H1 (cell line): ENCODE measurements around the gene SPECC1. TPM values are rescaled to one million over a fixed set of nuclear protein-coding genes. Genes with fewer than 3 reads are reported as not detected.

Source experiments
- CTCF ChIA-PET: fragments of 300-600 bp; sonication (Branson Sonifier 250); formaldehyde crosslinking; loops from one replicate; lab custom pipeline; 2021; ENCODE audit not compliant: partially characterized antibody; lab: Charles Lee
- POLR2A ChIA-PET: fragments of 300-600 bp; sonication (Branson Sonifier 250); formaldehyde crosslinking; loops from one replicate; lab custom pipeline; 2021; ENCODE audit warnings: inconsistent platforms; ENCODE audit not compliant: partially characterized antibody; lab: Charles Lee
- DNase-seq, 2 experiments: peaks; one replicate each; pipeline versions ENCODE4 v3.0.0 to v3.0.0-alpha.2; 2010 to 2022; ENCODE audit warnings: low spot score in 2 of 2, low read depth in 1 of 2, mixed read lengths in 1 of 2
- FAIRE-seq: peaks from 2 replicates; lab custom pipeline; 2011; peaks lifted over from hg19 to GRCh38; lab: Jason Lieb, UNC
- H2AFZ ChIP-seq: 2 replicates; pipeline ENCODE4 v1.8.1; 2012; ENCODE audit warnings: low read length, inconsistent platforms
- H2AK5ac ChIP-seq: 2 replicates; pipeline ENCODE4 v1.6.1; 2013; ENCODE audit warnings: low read depth, low read length
- H2BK120ac ChIP-seq: replicated peaks from 2 replicates; pipeline ENCODE3; 2013; ENCODE audit warnings: low read depth, low read length, inconsistent platforms
- H2BK12ac ChIP-seq: 2 replicates; pipeline ENCODE4 v1.6.1; 2013; ENCODE audit warnings: low read depth, low read length
- H2BK15ac ChIP-seq: 2 replicates; pipeline ENCODE4 v1.6.1; 2013; ENCODE audit warnings: low read length
- H2BK20ac ChIP-seq: 2 replicates; pipeline ENCODE4 v1.6.1; 2013; ENCODE audit warnings: low read length
- H2BK5ac ChIP-seq: 2 replicates; pipeline ENCODE4 v1.6.1; 2013; ENCODE audit warnings: low read depth, low read length
- H3K14ac ChIP-seq: 2 replicates; pipeline ENCODE4 v1.6.1; 2013; ENCODE audit warnings: inconsistent platforms; ENCODE audit not compliant: insufficient read length
- H3K18ac ChIP-seq: 2 replicates; pipeline ENCODE4 v1.6.1; 2013; ENCODE audit warnings: low read length; ENCODE audit errors: extremely low read depth
- H3K23ac ChIP-seq: 2 replicates; pipeline ENCODE4 v1.6.1; 2013; ENCODE audit warnings: inconsistent platforms; ENCODE audit not compliant: insufficient read length
- H3K23me2 ChIP-seq: 2 replicates; pipeline ENCODE4 v1.6.1; 2013; ENCODE audit warnings: low read depth, low read length
- H3K27ac ChIP-seq: 2 replicates; pipeline ENCODE4 v1.6.1; 2011; ENCODE audit warnings: low read depth, low read length, inconsistent platforms
- H3K27me3 ChIP-seq, 4 experiments: replicated peaks in 1 of 4; 1 replicate in 1 of 4; 2 replicates in 3 of 4; pipeline versions ENCODE4 v1.6.1 to v1.8.1; 2011 to 2013; ENCODE audit warnings: low read length in 3 of 4, mild to moderate bottlenecking in 3 of 4, inconsistent platforms in 2 of 4, mixed read lengths in 2 of 4, moderate library complexity in 1 of 4; ENCODE audit not compliant: control insufficient read depth in 3 of 4, insufficient read depth in 3 of 4; ENCODE audit errors: extremely low read depth in 1 of 4
- H3K36me3 ChIP-seq, 4 experiments: 2 replicates each; pipeline versions ENCODE4 v1.6.1 to v1.8.1; 2011 to 2013; ENCODE audit warnings: mild to moderate bottlenecking in 4 of 4, low read length in 3 of 4, moderate library complexity in 2 of 4, control low read depth in 1 of 4, inconsistent platforms in 1 of 4; ENCODE audit not compliant: insufficient read depth in 4 of 4, control insufficient read depth in 2 of 4
- H3K4ac ChIP-seq: replicated peaks from 2 replicates; pipeline ENCODE3; 2013; ENCODE audit warnings: low read length, low read depth, mixed read lengths, inconsistent platforms; ENCODE audit not compliant: insufficient read length
- H3K4me1 ChIP-seq, 4 experiments: replicated peaks in 1 of 4; 1 replicate in 1 of 4; 2 replicates in 3 of 4; pipeline versions ENCODE4 v1.6.1 to v1.8.1; 2011 to 2013; ENCODE audit warnings: low read length in 3 of 4, inconsistent platforms in 2 of 4, mixed read lengths in 1 of 4; ENCODE audit not compliant: insufficient read depth in 4 of 4, control insufficient read depth in 3 of 4
- H3K4me2 ChIP-seq, 2 experiments: 2 replicates each; pipeline versions ENCODE4 v1.6.1 to v1.8.1; 2011 to 2013; ENCODE audit warnings: low read depth in 2 of 2, low read length in 2 of 2, control low read depth in 1 of 2, inconsistent platforms in 1 of 2, mild to moderate bottlenecking in 1 of 2; ENCODE audit not compliant: insufficient read depth in 1 of 2
- H3K4me3 ChIP-seq, 4 experiments: fragments of 200-600, 300-600 bp in 1 of 4; sonication (generic), shearing (Covaris generic), sonication (Bioruptor Twin) in 1 of 4; 2 replicates each; pipeline versions ENCODE4 v1.5.1 to v1.8.1; 2011 to 2016; ENCODE audit warnings: low read length in 4 of 4, low read depth in 3 of 4, control low read depth in 2 of 4, inconsistent platforms in 2 of 4, mild to moderate bottlenecking in 2 of 4, mixed read lengths in 1 of 4, moderate library complexity in 1 of 4; ENCODE audit not compliant: insufficient read depth in 2 of 4; ENCODE audit errors: extremely low read depth in 1 of 4
- H3K56ac ChIP-seq: replicated peaks from 2 replicates; pipeline ENCODE3; 2013; ENCODE audit warnings: low read depth, mild to moderate bottlenecking, mixed read lengths, low read length, inconsistent platforms; ENCODE audit not compliant: insufficient read length
- H3K79me1 ChIP-seq: 2 replicates; pipeline ENCODE4 v1.6.1; 2013; ENCODE audit warnings: low read depth, low read length, control low read depth
- H3K79me2 ChIP-seq, 2 experiments: 2 replicates each; pipeline versions ENCODE4 v1.6.1 to v1.8.1; 2012 to 2013; ENCODE audit warnings: low read length in 2 of 2, mild to moderate bottlenecking in 2 of 2, inconsistent platforms in 1 of 2; ENCODE audit not compliant: insufficient read depth in 2 of 2, control insufficient read depth in 1 of 2
- H3K9ac ChIP-seq, 4 experiments: replicated peaks in 1 of 4; 1 replicate in 1 of 4; 2 replicates in 3 of 4; pipeline versions ENCODE4 v1.6.1 to v1.8.1; 2011 to 2013; ENCODE audit warnings: low read depth in 3 of 4, low read length in 3 of 4, control low read depth in 2 of 4, mild to moderate bottlenecking in 2 of 4, moderate library complexity in 2 of 4, inconsistent platforms in 1 of 4; ENCODE audit errors: extremely low read depth in 1 of 4
- H3K9me3 ChIP-seq, 2 experiments: 2 replicates each; pipeline versions ENCODE4 v1.6.1 to v1.8.1; 2012 to 2013; ENCODE audit warnings: mild to moderate bottlenecking in 2 of 2, moderate library complexity in 2 of 2, control low read depth in 1 of 2, inconsistent platforms in 1 of 2, low read depth in 1 of 2, low read length in 1 of 2, mixed read lengths in 1 of 2; ENCODE audit not compliant: insufficient read depth in 2 of 2
- H4K20me1 ChIP-seq, 2 experiments: replicated peaks in 1 of 2; 2 replicates each; pipeline versions ENCODE3 to v1.8.1; 2011 to 2013; ENCODE audit warnings: inconsistent platforms in 2 of 2, low read length in 2 of 2, mild to moderate bottlenecking in 1 of 2; ENCODE audit not compliant: insufficient read depth in 2 of 2, control insufficient read depth in 1 of 2
- H4K5ac ChIP-seq: 2 replicates; pipeline ENCODE4 v1.6.1; 2013; ENCODE audit warnings: low read length, low read depth, mixed read lengths, inconsistent platforms; ENCODE audit not compliant: insufficient read length
- H4K8ac ChIP-seq: 2 replicates; pipeline ENCODE4 v1.8.0; 2013; ENCODE audit warnings: mild to moderate bottlenecking, moderate library complexity, low read length, inconsistent platforms; ENCODE audit not compliant: insufficient read depth; ENCODE audit errors: extremely low read depth
- H4K91ac ChIP-seq: replicated peaks from 2 replicates; pipeline ENCODE3; 2013; ENCODE audit warnings: low read length, mixed read lengths, inconsistent platforms; ENCODE audit not compliant: insufficient read length
- BACH1 ChIP-seq: IDR thresholded peaks from 2 replicates; pipeline ENCODE4 v1.6.1; 2012; ENCODE audit warnings: low read length, improper control_type of control experiment
- BCL11A ChIP-seq, 2 experiments: IDR thresholded peaks; one replicate each; pipeline ENCODE4 v1.6.1; 2011; ENCODE audit warnings: low read depth in 2 of 2, low read length in 2 of 2, mild to moderate bottlenecking in 2 of 2
- FOSL1 ChIP-seq: IDR thresholded peaks from 2 replicates; pipeline ENCODE4 v1.6.1; 2011; ENCODE audit warnings: mild to moderate bottlenecking, low read depth, low read length, moderate library complexity; ENCODE audit not compliant: insufficient read depth
- HDAC2 ChIP-seq, 2 experiments: fragments of 300-600 bp in 1 of 2; sonication (generic) in 1 of 2; IDR thresholded peaks; 2 replicates each; pipeline ENCODE4 v1.6.1; 2011 to 2012; ENCODE audit warnings: low read depth in 2 of 2, low read length in 2 of 2, mild to moderate bottlenecking in 2 of 2, moderate library complexity in 2 of 2, borderline replicate concordance in 1 of 2, inconsistent platforms in 1 of 2
- NANOG ChIP-seq: IDR thresholded peaks from 2 replicates; pipeline ENCODE4 v1.6.1; 2011; ENCODE audit warnings: low read length, low read depth, mild to moderate bottlenecking, inconsistent platforms; ENCODE audit not compliant: insufficient read depth, poor library complexity, severe bottlenecking
- POLR2A ChIP-seq, 2 experiments: IDR thresholded peaks; 1 replicate in 1 of 2; 2 replicates in 1 of 2; pipeline ENCODE4 v1.6.1; 2011; ENCODE audit warnings: low read depth in 2 of 2, low read length in 2 of 2, mild to moderate bottlenecking in 2 of 2; ENCODE audit errors: control extremely low read depth in 1 of 2
- POU5F1 ChIP-seq: IDR thresholded peaks from 2 replicates; pipeline ENCODE4 v1.6.1; 2011; ENCODE audit warnings: low read depth, mild to moderate bottlenecking, low read length, moderate library complexity
- RXRA ChIP-seq: IDR thresholded peaks from 2 replicates; pipeline ENCODE4 v1.6.1; 2011; ENCODE audit warnings: low read depth, mild to moderate bottlenecking, low read length, moderate library complexity; ENCODE audit not compliant: insufficient read depth
- WGBS, 2 experiments: shearing (Covaris generic) in 1 of 2; methylation state at CpG; one replicate each; pipeline versions ENCODE4 v1.1.6 to v1.1.7; 2013 to 2015; ENCODE audit warnings: low lambda C conversion rate in 2 of 2, mixed read lengths in 2 of 2, inconsistent platforms in 1 of 2, low coverage in 1 of 2, missing lambda C conversion rate in 1 of 2; ENCODE audit not compliant: insufficient replicate concordance in 2 of 2, insufficient coverage in 1 of 2, insufficient read length in 1 of 2; ENCODE audit errors: extremely low coverage in 1 of 2, missing lambda C conversion rate in 1 of 2; 5-methylcytosine and 5-hydroxymethylcytosine counted together
- polyA plus RNA-seq, 7 experiments: library from polyadenylated mRNA; depleted of rRNA in 3 of 7; stranded (reverse) in 5 of 7; unstranded in 2 of 7; fragments of >200 nt in 5 of 7; fragments of 200-250 nt in 2 of 7; gene quantifications; 1 replicate in 5 of 7; 2 replicates in 1 of 7; 4 replicates in 1 of 7; pipeline versions ENCODE4 v1.2.1 to v1.2.3, GENCODE V29; 2011 to 2013; ENCODE audit warnings: missing spikeins in 2 of 7, mixed read lengths in 2 of 7
- total RNA-seq: library from RNA; stranded (reverse); fragmentation: NEBNext Ultra II Directional; extraction: Animal tissue kit (Norgen Biotek cat#: 25700); gene quantifications from 2 replicates; pipeline ENCODE4 v1.2.1, GENCODE V29; 2021

The SPECC1 gene
- total and polyA plus RNA-seq, 2 of the 8 experiments (the other 6 are each of a cell fraction or from before 2014, with no cell fraction given) = 35.8 to 87.9 TPM

GRCh38 chr17:20310481-20310880, 301.3 kb downstream of the SPECC1 start:
- no peak for FAIRE-seq
- CTCF ChIA-PET = interaction anchor here (1.5 to 2.0 kb wide), 2 partner anchors 10 to 19 kb away, joined by 4 to 5 read pairs; no protein-coding TSS in a partner anchor

More at GRCh38 chr17:20310481-20310880, 301.3 kb downstream of the SPECC1 start:
- WGBS, 2 experiments = 90% methylated on average over 5 of the region's 5 CpGs; no CpG with 5 or more reads in 1 of the 2 experiments
- H2BK120ac ChIP-seq = no peak overlapping the region
- POLR2A ChIA-PET = no interaction called here
- H2BK5ac ChIP-seq = no peak overlapping the region
- peaks cover 0 to 2% of the 10 kb centered on the region in 2 experiments for H4K20me1 ChIP-seq
- DNase-seq = no peak
- H2BK15ac ChIP-seq = no peak overlapping the region
- no peak overlapping the region for H2BK12ac ChIP-seq
- H3K79me2 ChIP-seq = no peaks in the 10 kb centered on the region
- no peak overlapping the region for H2AK5ac ChIP-seq
- no peak overlapping the region for H3K56ac ChIP-seq
- no peaks in the 10 kb centered on the region for H3K4me1 ChIP-seq
- peaks cover 9 to 11% of the 10 kb centered on the region in 2 experiments for H3K9me3 ChIP-seq
- no peak overlapping the region for H2AFZ ChIP-seq
- no peak overlapping the region for H2BK20ac ChIP-seq
- H3K23me2 ChIP-seq = no peaks in the 10 kb centered on the region
- TF ChIP-seq POLR2A (IDR thresholded peaks at IDR 0.05; ENCODE audit: control extremely low read depth in 1 of 2, low read depth in 2 of 2, low read length in 2 of 2) = no peak
- TF ChIP-seq FOSL1 = no peak
- TF ChIP-seq RXRA = no peak
- TF ChIP-seq NANOG = no peak
- TF ChIP-seq HDAC2 (IDR thresholded peaks at IDR 0.05; ENCODE audit: borderline replicate concordance in 1 of 2, low read depth in 2 of 2, low read length in 2 of 2) = no peak
- TF ChIP-seq POU5F1 = no peak
- no peak for TF ChIP-seq BCL11A (IDR thresholded peaks at IDR 0.05; ENCODE audit: low read depth in 2 of 2, low read length in 2 of 2)
- no peak for TF ChIP-seq BACH1
- no peak overlapping the region for H3K14ac ChIP-seq
- no peak overlapping the region for H4K5ac ChIP-seq
- no peak overlapping the region for H3K18ac ChIP-seq
- H3K4ac ChIP-seq = no peak overlapping the region
- H3K23ac ChIP-seq = no peak overlapping the region
- H3K79me1 ChIP-seq = no peaks in the 10 kb centered on the region
- no peak overlapping the region for H3K4me3 ChIP-seq
- peaks cover 0 to 37% (median 22%) of the 10 kb centered on the region in 4 experiments; a peak in 5 of 8 replicates for H3K36me3 ChIP-seq
- no peaks in the 10 kb centered on the region for H3K27me3 ChIP-seq
- H3K27ac ChIP-seq = no peak overlapping the region
- no peak overlapping the region for H4K91ac ChIP-seq
- no peak overlapping the region for H3K9ac ChIP-seq
- H4K8ac ChIP-seq = no peak overlapping the region
- no peak overlapping the region for H3K4me2 ChIP-seq
